ENCODE data around the gene CADPS. TPM values are rescaled to one million over a fixed set of nuclear protein-coding genes. Genes with fewer than 3 reads are reported as not detected.

The CADPS gene
- polyA plus RNA-seq, 1 of the 3 experiments (the other 2 are of a cell fraction), result 5.8 TPM

GRCh38 chr3:62885136-62885535, 9.9 kb upstream of the CADPS start:
- WGBS (ENCODE audit: low lambda C conversion rate), result 47% methylated on average over 2 of the region's 2 CpGs

More at GRCh38 chr3:62885136-62885535, 9.9 kb upstream of the CADPS start:
- ChIA-PET POLR2A (no interaction called here), CTCF (no interaction called here)
- H3K9me3 ChIP-seq, result no peaks in the 10 kb centered on the region
- no peaks in the 10 kb centered on the region for H3K79me2 ChIP-seq (ENCODE audit: insufficient read depth)
- H3K36me3 ChIP-seq (replicated peaks in 1 of 2; ENCODE audit: control insufficient read depth in 1 of 2, insufficient read depth in 2 of 2, low read length in 1 of 2), result no peaks in the 10 kb centered on the region
- H4K20me1 ChIP-seq (ENCODE audit: insufficient read depth), result no peaks in the 10 kb centered on the region
- no peak overlapping the region for H3K9ac ChIP-seq
- H3K4me3 ChIP-seq (ENCODE audit: low read depth in 2 of 2, low read length in 1 of 2), result no peak overlapping the region
- H3K4me1 ChIP-seq (ENCODE audit: control insufficient read depth in 1 of 2, insufficient read depth in 2 of 2, low read depth in 1 of 2, low read length in 1 of 2), result no peaks in the 10 kb centered on the region
- H3K27ac ChIP-seq (ENCODE audit: low read depth in 2 of 2, low read length in 1 of 2), result no peak overlapping the region
- DNase-seq, result no peak
- no peak overlapping the region for H2AFZ ChIP-seq (ENCODE audit: low read depth)
- TF ChIP-seq CTCF (IDR thresholded peaks at IDR 0.05) (no peak), POLR2AphosphoS5 (IDR thresholded peaks at IDR 0.05; ENCODE audit: low read depth, low read length) (no peak), MXI1 (IDR thresholded peaks at IDR 0.05; ENCODE audit: low read depth, low read length) (no peak), PBX3 (IDR thresholded peaks at IDR 0.05) (no peak), GATA2 (CRISPR knock-in tag; IDR thresholded peaks at IDR 0.05) (no peak), FOSL2 (IDR thresholded peaks at IDR 0.05; ENCODE audit: borderline replicate concordance, low read depth) (no peak), IRF3 (IDR thresholded peaks at IDR 0.05; ENCODE audit: low read depth, low read length) (no peak)
- no peaks in the 10 kb centered on the region for H3K27me3 ChIP-seq (ENCODE audit: insufficient read depth)
- no peak overlapping the region for H3K4me2 ChIP-seq
- no peaks in the 10 kb centered on the region for H3K9me2 ChIP-seq
- H3F3A ChIP-seq (replicated peaks; ENCODE audit: insufficient read depth), result peaks cover 3% of the 10 kb centered on the region

All from SK-N-SH (cell line).